HG03097 (cell line): ENCODE results near the gene IMP4.

Experiments
- ATAC-seq: cut with Tn5 transposase; IDR thresholded peaks from one replicate; pipeline ENCODE4 v1.9.1; 2021; ENCODE audit not compliant: unreplicated experiment, low FRiP score

IMP4 gene

GRCh38 chr2:130391872-130392670 lies 49.4 kb downstream of the IMP4 start:
- no peak for ATAC-seq

- ATAC-seq = no peak
Observed at GRCh38 chr2:130393318-130393910, 50.7 kb downstream of the IMP4 start.
